ENCODE measurements around the gene FAM72B. TPM values are rescaled to one million over a fixed set of nuclear protein-coding genes. Genes with fewer than 3 reads are reported as not detected.
"Not testable (repeated sequence)": the region's sequence is repeated elsewhere in the genome, so short reads cannot be mapped to it uniquely, and the experiment has no call there.

Gene FAM72B
- total RNA-seq, 1 donor from 2014 or later, result 0.21 TPM

- DNase-seq (ENCODE audit: low read depth), result not testable (repeated sequence)
Measured at GRCh38 chr1:121200985-121201981, 17.1 kb upstream of the FAM72B start.

DNA sequence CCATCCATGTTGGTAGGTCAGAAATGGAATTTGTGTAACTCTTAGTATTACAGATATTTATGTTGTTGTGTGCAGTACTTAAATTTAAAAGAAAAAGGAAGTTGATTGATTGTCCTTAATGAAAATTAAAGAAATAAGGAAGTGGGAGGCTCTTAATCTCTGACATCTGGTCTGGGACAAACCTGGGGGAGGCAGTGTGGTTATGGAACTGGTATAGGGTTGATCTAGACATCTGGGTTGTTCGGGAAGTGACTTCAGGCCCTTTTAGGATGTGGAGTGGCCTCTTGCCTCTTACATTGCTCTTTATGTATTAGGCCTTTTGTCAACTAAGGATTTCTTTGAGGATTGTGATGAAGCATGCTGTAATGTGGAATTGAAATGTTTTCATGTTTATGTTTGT is 16.1 kb upstream of the FAM72B start:
- DNase-seq (ENCODE audit: low read depth), result not testable (repeated sequence)

- not testable (repeated sequence) for DNase-seq (ENCODE audit: low read depth)
Measured at GRCh38 chr1:121199763-121200162, 15.6 kb upstream of the FAM72B start.

DNA sequence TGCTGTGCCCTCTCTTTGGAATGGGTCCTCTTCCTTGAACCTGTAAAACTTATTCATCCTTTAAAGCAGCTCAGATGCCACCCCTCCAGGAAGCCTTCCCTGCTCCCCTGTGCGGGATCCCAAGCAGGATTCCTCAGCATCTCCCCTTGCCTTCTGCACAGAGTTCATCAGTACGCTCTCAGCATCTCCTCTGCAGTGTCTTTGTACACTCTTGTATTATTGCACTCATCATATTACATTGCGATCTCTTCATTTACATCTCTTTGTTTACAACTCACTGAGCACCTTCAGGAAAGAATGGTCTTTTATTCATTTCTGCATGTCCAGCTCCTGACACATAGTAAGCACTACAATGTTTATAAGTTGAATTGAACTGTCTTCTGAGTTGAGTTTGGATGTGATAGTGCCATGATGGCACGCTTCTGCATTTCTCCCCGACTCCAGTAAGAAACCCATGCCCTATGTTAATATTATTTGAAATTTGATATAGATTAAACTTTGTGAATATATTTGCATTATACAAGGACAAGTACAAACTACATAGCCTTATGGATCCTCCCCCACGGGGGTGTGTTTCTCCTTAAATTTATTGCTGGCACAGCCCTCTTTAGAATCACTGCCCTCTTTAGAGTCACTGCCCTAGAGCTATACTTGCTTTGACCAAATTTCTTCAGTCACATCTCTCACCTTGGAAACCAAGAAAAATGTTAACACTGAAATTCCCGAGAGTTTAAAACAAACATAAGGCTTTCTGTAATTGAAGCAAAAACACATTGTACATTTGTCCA is 13.1 kb upstream of the FAM72B start:
- not testable (repeated sequence) for DNase-seq (ENCODE audit: low read depth)

DNA sequence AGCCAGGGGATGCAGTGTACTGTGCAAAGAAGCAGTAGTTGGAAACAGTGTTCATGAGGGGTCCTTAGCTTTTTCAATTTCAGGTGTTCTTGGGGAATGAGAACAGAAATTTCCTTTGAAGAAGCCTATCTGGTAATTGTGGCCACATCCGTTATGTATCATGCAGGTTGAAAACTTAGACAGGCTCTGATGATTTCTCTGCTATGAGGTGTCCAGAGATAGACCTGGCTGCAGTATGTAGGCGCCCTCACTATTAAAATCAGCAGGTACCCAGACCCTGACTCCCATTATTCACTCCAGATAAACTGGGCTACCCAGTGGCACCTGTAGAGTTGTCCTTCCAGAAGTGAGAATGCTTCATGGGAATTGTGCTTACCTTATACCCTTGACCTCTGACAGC is 8.4 kb upstream of the FAM72B start:
- DNase-seq (ENCODE audit: low read depth), result not testable (repeated sequence)

- not testable (repeated sequence) for DNase-seq (ENCODE audit: low read depth)
Measured at GRCh38 chr1:121187914-121188313, 3.8 kb upstream of the FAM72B start.

- DNase-seq (ENCODE audit: low read depth), result not testable (repeated sequence)
Measured at GRCh38 chr1:121186191-121186590, 2.1 kb upstream of the FAM72B start.

DNA sequence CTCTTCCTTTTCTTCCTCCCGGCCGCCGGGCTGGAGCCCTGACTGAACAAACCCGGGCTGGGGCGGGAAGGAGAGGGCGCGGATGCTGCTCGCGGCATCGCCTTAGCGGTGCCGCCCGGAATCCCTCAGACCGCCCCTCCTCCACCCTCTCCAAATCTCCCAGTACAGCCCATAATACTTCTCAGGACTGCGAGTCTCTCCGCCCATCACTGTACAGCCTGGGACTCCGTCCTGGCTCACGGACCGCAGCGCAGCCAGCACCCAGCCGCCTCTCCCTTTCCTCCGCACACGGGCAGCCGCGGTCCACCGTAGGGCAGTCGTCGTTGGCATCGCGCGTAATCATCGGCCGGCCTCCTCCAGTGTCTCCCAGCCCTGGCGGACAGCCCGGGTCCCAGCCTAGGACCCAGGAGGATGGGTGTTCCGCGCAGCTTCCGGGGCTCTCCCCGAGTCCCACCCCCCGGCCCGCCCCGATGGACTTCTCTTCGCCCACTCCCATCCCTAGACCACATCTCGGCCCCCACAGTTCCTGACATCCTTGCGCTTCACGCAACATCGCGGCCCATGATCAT is 1.1 kb upstream of the FAM72B start:
- not testable (repeated sequence) for DNase-seq (ENCODE audit: low read depth)

DNA sequence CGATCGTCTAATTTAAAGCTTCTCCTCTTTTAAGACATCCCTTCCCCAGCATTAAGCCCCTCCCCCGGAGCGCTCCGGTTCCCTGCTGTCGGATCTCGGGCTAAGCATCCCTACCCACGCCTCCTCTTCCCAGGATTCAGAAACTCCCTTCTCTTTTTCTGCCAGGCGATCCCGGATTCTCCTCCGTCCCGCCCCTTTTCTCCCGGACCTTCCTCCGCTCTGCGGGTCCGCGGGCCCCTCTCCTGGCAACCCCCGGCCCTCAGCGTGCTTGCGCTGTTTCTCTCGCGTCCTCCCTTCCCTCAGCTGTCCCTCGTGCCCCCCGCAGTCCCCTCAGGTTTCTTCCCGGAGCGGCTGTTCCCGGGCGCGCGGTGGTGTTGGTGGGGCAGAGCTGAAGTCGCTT is 273 bp downstream of the FAM72B start:
- DNase-seq (ENCODE audit: low read depth), result not testable (repeated sequence)

- not testable (repeated sequence) for DNase-seq (ENCODE audit: low read depth)
Measured at GRCh38 chr1:121178197-121178596, 5.9 kb downstream of the FAM72B start.

- DNase-seq (ENCODE audit: low read depth), result not testable (repeated sequence)
Measured at GRCh38 chr1:121176649-121177048, 7.5 kb downstream of the FAM72B start.

GRCh38 chr1:121168152-121168668 is 15.9 kb downstream of the FAM72B start:
- not testable (repeated sequence) for DNase-seq (ENCODE audit: low read depth)

- DNase-seq (ENCODE audit: low read depth), result not testable (repeated sequence)
Measured at GRCh38 chr1:121167225-121167738, 16.9 kb downstream of the FAM72B start.

GRCh38 chr1:121165296-121165695 is 18.8 kb downstream of the FAM72B start:
- not testable (repeated sequence) for DNase-seq (ENCODE audit: low read depth)

- DNase-seq (ENCODE audit: low read depth), result not testable (repeated sequence)
Measured at GRCh38 chr1:121163850-121164757, 20.0 kb downstream of the FAM72B start.

DNA sequence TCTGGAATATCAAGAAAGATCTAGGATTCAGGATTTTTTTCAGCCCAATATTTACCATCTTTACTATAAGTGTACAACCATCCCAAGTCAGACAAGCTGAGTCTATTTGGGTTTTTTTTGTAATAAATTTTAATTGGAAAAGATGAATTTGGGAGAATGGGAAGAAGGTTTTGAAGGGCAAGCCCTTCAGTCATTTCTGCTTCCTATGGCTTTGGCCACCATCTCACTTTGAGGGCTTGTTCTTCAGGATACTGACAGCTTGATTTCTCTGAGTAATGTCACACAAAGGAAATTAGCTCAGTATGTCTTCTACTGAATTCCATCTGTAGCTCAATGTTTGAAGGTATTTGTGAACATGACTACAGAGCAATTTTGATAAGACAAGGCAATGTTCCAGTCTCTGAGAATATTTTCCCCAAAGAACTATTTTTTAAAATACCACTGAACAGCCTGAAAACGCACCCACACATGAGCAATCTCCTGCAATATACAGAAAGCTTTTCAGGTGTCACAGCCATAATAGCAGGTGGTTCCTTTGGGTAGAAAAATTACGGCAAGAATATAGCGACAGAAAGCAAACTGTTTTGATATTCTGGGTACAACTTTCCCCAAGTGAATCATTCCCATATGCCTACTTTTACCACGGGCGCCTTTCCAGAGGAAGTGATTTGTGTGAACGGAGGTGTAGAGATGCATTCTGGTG is 22.8 kb downstream of the FAM72B start:
- not testable (repeated sequence) for DNase-seq (ENCODE audit: low read depth)

- DNase-seq (ENCODE audit: low read depth), result not testable (repeated sequence)
Measured at GRCh38 chr1:121160118-121160517, 24.0 kb downstream of the FAM72B start.

- DNase-seq (ENCODE audit: low read depth), result not testable (repeated sequence)
Measured at GRCh38 chr1:121157609-121158008, 26.5 kb downstream of the FAM72B start.

DNA sequence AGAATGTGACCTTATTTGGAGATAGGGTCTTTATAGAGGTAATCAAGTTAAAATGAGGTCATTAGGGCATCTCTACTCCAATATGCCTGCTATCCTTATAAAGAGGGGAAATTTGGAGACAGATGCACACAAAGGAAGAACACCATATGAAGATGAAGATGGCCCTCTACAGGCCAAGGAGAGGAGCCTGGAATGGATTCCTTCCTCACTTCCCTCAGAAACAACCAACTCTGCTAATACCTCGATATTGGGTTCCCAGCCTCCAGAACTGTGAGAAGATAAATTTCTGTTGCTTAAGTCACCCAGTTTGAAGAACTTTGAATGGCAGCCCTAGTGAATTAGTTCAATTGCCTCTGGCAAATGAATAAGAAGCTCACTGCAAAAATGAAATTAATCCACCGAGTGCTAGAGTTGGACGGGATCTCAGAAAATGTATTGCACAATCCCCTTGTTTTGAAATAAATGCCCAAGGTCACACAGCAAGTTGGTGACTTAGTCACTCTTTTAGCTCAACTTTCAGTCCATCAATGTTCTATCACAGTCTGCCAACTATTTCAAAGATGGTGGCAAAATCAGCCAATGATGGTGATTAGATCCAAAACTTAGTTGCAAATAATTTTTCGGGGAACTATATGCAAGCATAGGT is 27.1 kb downstream of the FAM72B start:
- not testable (repeated sequence) for DNase-seq (ENCODE audit: low read depth)
